NCI-H446 (cell line): Measurements from ENCODE around the gene ZRANB2.
A peak's percentile ranks its signal among the peaks of the same experiment; 100 is the strongest.

Experiments used
- DNase-seq, 2 experiments: peaks; one replicate each; lab custom pipeline; 2025; lab: John Stamatoyannopoulos, UW

ZRANB2 gene

GRCh38 chr1:71068325-71069240 lies 12.3 kb downstream of the ZRANB2 start:
- DNase-seq = no peak

GRCh38 chr1:71054791-71055190 lies 26.0 kb downstream of the ZRANB2 start:
- no peak for DNase-seq

GRCh38 chr1:71054281-71054731 lies 26.5 kb downstream of the ZRANB2 start:
- DNase-seq = no peak

GRCh38 chr1:71053758-71054157 lies 27.1 kb downstream of the ZRANB2 start:
- DNase-seq = no peak

GRCh38 chr1:71053146-71053545 lies 27.7 kb downstream of the ZRANB2 start:
- no peak for DNase-seq

GRCh38 chr1:71049951-71050598 lies 30.8 kb downstream of the ZRANB2 start:
- peak; percentile 59 to 80 for DNase-seq

- DNase-seq = peak in 1 of 2 experiments; percentile 49
Measured at GRCh38 chr1:71047635-71048607, 32.9 kb downstream of the ZRANB2 start, which contains the start of gene PTGER3. Gene PTGER3 (minus strand): TSS chr1:71047816. CDS start chr1:71047577, 239 bp downstream.

GRCh38 chr1:71046891-71047634 lies 33.8 kb downstream of the ZRANB2 start:
- DNase-seq = peak in 1 of 2 experiments; percentile 35

GRCh38 chr1:71045463-71046028 lies 35.3 kb downstream of the ZRANB2 start:
- DNase-seq = no peak

GRCh38 chr1:71044833-71045232 lies 36.0 kb downstream of the ZRANB2 start:
- DNase-seq = no peak

GRCh38 chr1:71043065-71043464 lies 37.8 kb downstream of the ZRANB2 start:
- DNase-seq = no peak

GRCh38 chr1:71041806-71042205 lies 39.0 kb downstream of the ZRANB2 start:
- no peak for DNase-seq

GRCh38 chr1:71039661-71040262 lies 41.1 kb downstream of the ZRANB2 start:
- no peak for DNase-seq

GRCh38 chr1:71038942-71039341 lies 41.9 kb downstream of the ZRANB2 start:
- DNase-seq = no peak

- no peak for DNase-seq
Measured at GRCh38 chr1:71037829-71038620, 42.8 kb downstream of the ZRANB2 start.

- no peak for DNase-seq
Measured at GRCh38 chr1:71037066-71037465, 43.8 kb downstream of the ZRANB2 start.

GRCh38 chr1:71033136-71033535 lies 47.7 kb downstream of the ZRANB2 start:
- DNase-seq = no peak

GRCh38 chr1:71031426-71031825 lies 49.4 kb downstream of the ZRANB2 start:
- no peak for DNase-seq

GRCh38 chr1:71030026-71030425 lies 50.8 kb downstream of the ZRANB2 start:
- DNase-seq = no peak
